GM12878 (cell line): Measurements from ENCODE around the gene MAST4.

Experiments
- EGR1 ChIP-seq, 2 experiments: IDR thresholded peaks; 1 replicate in 1 of 2; 2 replicates in 1 of 2; pipeline ENCODE4 v1.6.1; 2011 to 2012; ENCODE audit warnings: low read depth in 2 of 2, low read length in 2 of 2, borderline replicate concordance in 1 of 2, mild to moderate bottlenecking in 1 of 2, moderate library complexity in 1 of 2
- POLR2A ChIP-seq: IDR thresholded peaks from 2 replicates; pipeline ENCODE4 v1.6.1; 2011; ENCODE audit warnings: low read depth, mild to moderate bottlenecking, low read length
- RFX5 ChIP-seq: IDR thresholded peaks from 2 replicates; pipeline ENCODE4 v1.6.1; 2011; ENCODE audit warnings: low read depth, low read length, improper control_type of control experiment
- SKIL ChIP-seq: fragments of 450-650 bp; IDR thresholded peaks from 2 replicates; pipeline ENCODE4 v1.6.1; 2017; ENCODE audit warnings: mild to moderate bottlenecking, low read depth, inconsistent platforms; ENCODE audit not compliant: poor library complexity, severe bottlenecking
- TAF1 ChIP-seq: IDR thresholded peaks from 2 replicates; pipeline ENCODE4 v1.6.1; 2011; ENCODE audit warnings: mild to moderate bottlenecking, low read depth, low read length, borderline replicate concordance
- TF ChIP-seq, protein P1 (sequence below): fragments of 450-650 bp; IDR thresholded peaks from 2 replicates; pipeline ENCODE4 v1.6.1; 2018; ENCODE audit warnings: borderline replicate concordance, mild to moderate bottlenecking; ENCODE audit not compliant: partially characterized antibody

GRCh38 chr5:66904189-66904588 is 308.0 kb downstream of the MAST4 start:
- TF ChIP-seq EGR1 (IDR thresholded peaks at IDR 0.05; ENCODE audit: borderline replicate concordance in 1 of 2, low read depth in 2 of 2, low read length in 2 of 2) (no peak), TAF1 (no peak), RFX5 (no peak), POLR2A (no peak), SKIL (no peak)
- TF ChIP-seq, protein P1, sequence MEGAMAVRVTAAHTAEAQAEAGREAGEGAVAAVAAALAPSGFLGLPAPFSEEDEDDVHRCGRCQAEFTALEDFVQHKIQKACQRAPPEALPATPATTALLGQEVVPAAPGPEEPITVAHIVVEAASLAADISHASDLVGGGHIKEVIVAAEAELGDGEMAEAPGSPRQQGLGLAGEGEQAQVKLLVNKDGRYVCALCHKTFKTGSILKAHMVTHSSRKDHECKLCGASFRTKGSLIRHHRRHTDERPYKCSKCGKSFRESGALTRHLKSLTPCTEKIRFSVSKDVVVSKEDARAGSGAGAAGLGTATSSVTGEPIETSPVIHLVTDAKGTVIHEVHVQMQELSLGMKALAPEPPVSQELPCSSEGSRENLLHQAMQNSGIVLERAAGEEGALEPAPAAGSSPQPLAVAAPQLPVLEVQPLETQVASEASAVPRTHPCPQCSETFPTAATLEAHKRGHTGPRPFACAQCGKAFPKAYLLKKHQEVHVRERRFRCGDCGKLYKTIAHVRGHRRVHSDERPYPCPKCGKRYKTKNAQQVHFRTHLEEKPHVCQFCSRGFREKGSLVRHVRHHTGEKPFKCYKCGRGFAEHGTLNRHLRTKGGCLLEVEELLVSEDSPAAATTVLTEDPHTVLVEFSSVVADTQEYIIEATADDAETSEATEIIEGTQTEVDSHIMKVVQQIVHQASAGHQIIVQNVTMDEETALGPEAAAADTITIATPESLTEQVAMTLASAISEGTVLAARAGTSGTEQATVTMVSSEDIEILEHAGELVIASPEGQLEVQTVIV: no peak
